Transverse colon (tissue), 4 donors: Measurements from ENCODE around the gene CPTP. TPM values are rescaled to one million over a fixed set of nuclear protein-coding genes. Genes with fewer than 3 reads are reported as not detected.

Experiments used
- DNase-seq: peaks from one replicate; pipeline ENCODE4 v3.0.0-alpha.2; 2019
- H3K27ac ChIP-seq, 4 donors: fragments of 200-600 bp; sonication (generic); 2 replicates each; pipeline ENCODE4 v1.5.1; 2016 to 2018; ENCODE audit warnings: inconsistent platforms in 4 of 4
- H3K27me3 ChIP-seq: fragments of 200-600 bp; sonication (generic); 2 replicates; pipeline ENCODE4 v1.5.1; 2017; ENCODE audit warnings: inconsistent platforms
- H3K36me3 ChIP-seq, 4 donors: fragments of 200-600 bp; sonication (generic); 2 replicates each; pipeline ENCODE4 v1.5.1; 2017 to 2019; ENCODE audit warnings: inconsistent platforms in 4 of 4
- H3K4me1 ChIP-seq, 4 donors: fragments of 200-600 bp; sonication (generic); 2 replicates each; pipeline ENCODE4 v1.5.1; 2017 to 2020; ENCODE audit warnings: inconsistent platforms in 4 of 4
- H3K4me3 ChIP-seq, 4 donors: fragments of 200-600 bp; sonication (generic); 1 replicate in 1 of 4; 2 replicates in 3 of 4; pipeline versions ENCODE4 v1.5.1 to v1.6.1; 2017 to 2019; ENCODE audit warnings: inconsistent platforms in 4 of 4
- H3K9me3 ChIP-seq, 2 donors: fragments of 200-600 bp; sonication (generic); 2 replicates each; pipeline ENCODE4 v1.5.1; 2017 to 2019; ENCODE audit warnings: inconsistent platforms in 2 of 2
- EP300 ChIP-seq: sonication (generic); formaldehyde crosslinking; IDR thresholded peaks from one replicate; pipeline ENCODE4 v1.6.1; 2017; ENCODE audit warnings: antibody characterized with exemption, low read depth
- POLR2A ChIP-seq: fragments of 450-650 bp; IDR thresholded peaks from one replicate; pipeline ENCODE4 v1.6.1; 2016; ENCODE audit warnings: antibody characterized with exemption, mild to moderate bottlenecking, moderate library complexity
- POLR2AphosphoS5 ChIP-seq, 3 donors: sonication (generic); formaldehyde crosslinking; IDR thresholded peaks; one replicate each; pipeline ENCODE4 v1.6.1; 2016; ENCODE audit warnings: antibody characterized with exemption in 3 of 3
- WGBS, 2 donors: methylation state at CpG; one replicate each; pipeline ENCODE4 v1.1.5; 2018; ENCODE audit warnings: low coverage in 1 of 2; 5-methylcytosine and 5-hydroxymethylcytosine counted together
- in situ Hi-C, 4 donors: fragments of 200-750 bp; cut with MboI; loops; one replicate each; pipeline versions ENCODE4 v1.15.0 to v1.15.1; 2017; ENCODE audit warnings: low sequenced_read_pairs in 3 of 4, low pct_ligation_motif_present in 1 of 4, low pct_unique_long_range_greater_than_20kb in 1 of 4
- intact Hi-C: fragments of 100-400 bp; cut with DNase I; formaldehyde crosslinking; loops from one replicate; pipeline ENCODE4 v1.15.1; 2023; ENCODE audit warnings: low total_unique reads
- total RNA-seq, 4 donors: library from RNA; depleted of rRNA; stranded (reverse); fragments of >200 nt; gene quantifications; one replicate each; pipeline ENCODE4 v1.1.0, GENCODE V29; 2016
- TF ChIP-seq, protein P1 (sequence below), 5 experiments: fragments of 200-600 bp in 3 of 5; fragments of 450-650 bp in 2 of 5; sonication (generic) in 3 of 5; IDR thresholded peaks; 1 replicate in 2 of 5; 2 replicates in 3 of 5; pipeline ENCODE4 v1.5.1; 2016 to 2017; ENCODE audit warnings: antibody characterized with exemption in 5 of 5, inconsistent platforms in 3 of 5, mild to moderate bottlenecking in 2 of 5, moderate library complexity in 1 of 5

Gene CPTP
- total RNA-seq, 4 donors from 2014 or later: 48.0 to 134 (median 77.7) TPM

DNA sequence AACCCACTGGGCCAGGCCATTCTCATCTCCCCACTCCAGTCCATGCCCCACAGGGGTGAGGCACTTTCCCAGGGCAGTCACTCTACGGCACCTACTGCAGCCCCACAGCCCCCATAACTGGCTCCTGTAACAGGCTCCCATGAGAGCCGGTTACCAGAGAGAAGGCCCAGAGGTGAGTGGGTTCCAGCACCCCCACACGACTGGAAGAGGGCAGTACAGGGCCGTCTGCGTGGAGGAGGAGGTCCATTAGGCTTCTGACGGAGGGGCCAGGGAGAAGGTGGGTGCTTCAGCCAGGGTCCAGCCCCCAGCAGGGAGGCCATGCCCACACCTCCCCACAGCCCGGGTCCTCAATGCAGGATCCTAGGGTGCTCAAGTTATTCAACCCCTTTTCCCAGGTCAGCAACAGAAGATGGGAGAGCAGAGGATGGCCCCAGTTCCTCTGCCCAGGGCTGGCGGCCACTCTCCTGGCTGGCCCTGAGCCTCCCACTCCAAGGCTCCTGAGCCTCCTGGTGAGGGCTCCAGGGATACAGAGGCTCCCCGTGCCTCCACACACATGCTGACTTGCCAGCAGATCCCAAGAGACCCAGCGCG is 18.4 kb upstream of the CPTP start:
- 27% methylated on average over 9 of the region's 11 CpGs; no CpG with 5 or more reads in 1 of the 2 donors for WGBS, 2 donors
- Histone ChIP-seq H3K4me1 (peaks cover 32 to 57% (median 50%) of the 10 kb centered on the region in 4 donors), H3K9me3 (no peaks in the 10 kb centered on the region), H3K4me3 (peak overlapping the region in 3 of 4 donors; percentile 19 to 95 (median 84)), H3K27me3 (no peaks in the 10 kb centered on the region), H3K27ac (peak overlapping the region; percentile 80 to 96 (median 86)), H3K36me3 (no peaks in the 10 kb centered on the region)
- in situ Hi-C loops: no loop called here
- no peak for DNase-seq
- TF ChIP-seq POLR2A (no peak), POLR2AphosphoS5 (IDR thresholded peaks at IDR 0.05) (no peak), EP300 (no peak)
- TF ChIP-seq, protein P1, sequence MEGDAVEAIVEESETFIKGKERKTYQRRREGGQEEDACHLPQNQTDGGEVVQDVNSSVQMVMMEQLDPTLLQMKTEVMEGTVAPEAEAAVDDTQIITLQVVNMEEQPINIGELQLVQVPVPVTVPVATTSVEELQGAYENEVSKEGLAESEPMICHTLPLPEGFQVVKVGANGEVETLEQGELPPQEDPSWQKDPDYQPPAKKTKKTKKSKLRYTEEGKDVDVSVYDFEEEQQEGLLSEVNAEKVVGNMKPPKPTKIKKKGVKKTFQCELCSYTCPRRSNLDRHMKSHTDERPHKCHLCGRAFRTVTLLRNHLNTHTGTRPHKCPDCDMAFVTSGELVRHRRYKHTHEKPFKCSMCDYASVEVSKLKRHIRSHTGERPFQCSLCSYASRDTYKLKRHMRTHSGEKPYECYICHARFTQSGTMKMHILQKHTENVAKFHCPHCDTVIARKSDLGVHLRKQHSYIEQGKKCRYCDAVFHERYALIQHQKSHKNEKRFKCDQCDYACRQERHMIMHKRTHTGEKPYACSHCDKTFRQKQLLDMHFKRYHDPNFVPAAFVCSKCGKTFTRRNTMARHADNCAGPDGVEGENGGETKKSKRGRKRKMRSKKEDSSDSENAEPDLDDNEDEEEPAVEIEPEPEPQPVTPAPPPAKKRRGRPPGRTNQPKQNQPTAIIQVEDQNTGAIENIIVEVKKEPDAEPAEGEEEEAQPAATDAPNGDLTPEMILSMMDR (IDR thresholded peaks at IDR 0.05): no peak
- intact Hi-C loops: no loop called here

DNA sequence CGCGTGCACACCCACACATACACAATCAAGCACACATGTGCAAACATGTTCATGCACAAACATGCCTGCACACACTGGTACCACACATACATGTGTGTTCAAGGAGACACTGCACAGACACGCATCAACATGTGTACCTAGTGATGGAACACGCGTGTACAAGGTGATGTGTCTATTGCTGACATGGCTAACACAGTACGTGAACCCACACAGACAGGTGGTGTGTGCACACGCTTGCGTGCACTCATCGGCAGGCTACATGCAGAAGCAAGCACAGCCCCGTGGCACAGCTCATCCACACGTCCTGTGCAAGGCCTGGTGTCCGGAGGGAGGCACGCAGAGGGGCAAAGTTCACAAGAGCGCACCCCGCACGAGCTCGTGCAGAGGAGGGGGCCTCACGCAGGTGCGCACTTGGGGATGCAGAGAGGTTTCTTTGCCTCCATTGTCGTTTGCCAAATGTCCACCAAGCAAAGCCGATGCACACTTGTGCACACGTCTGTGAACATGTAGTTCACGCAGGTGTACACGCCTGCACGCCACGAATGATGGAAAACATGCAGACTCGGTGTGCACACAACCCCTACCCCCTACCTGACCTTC is 17.8 kb upstream of the CPTP start:
- Histone ChIP-seq H3K36me3 (no peaks in the 10 kb centered on the region), H3K9me3 (no peaks in the 10 kb centered on the region), H3K27me3 (no peaks in the 10 kb centered on the region), H3K4me1 (peaks cover 32 to 57% (median 50%) of the 10 kb centered on the region in 4 donors), H3K4me3 (peak overlapping the region; percentile 67 to 95 (median 78)), H3K27ac (peak overlapping the region; percentile 92 to 97 (median 96))
- intact Hi-C loops: no loop called here
- 33% methylated on average over 27 of the region's 27 CpGs; no CpG with 5 or more reads in 1 of the 2 donors for WGBS, 2 donors
- in situ Hi-C loops: no loop called here
- DNase-seq: no peak
- no peak for TF ChIP-seq POLR2A
- TF ChIP-seq, protein P1 (IDR thresholded peaks at IDR 0.05): no peak
- no peak for TF ChIP-seq EP300
- TF ChIP-seq POLR2AphosphoS5 (IDR thresholded peaks at IDR 0.05): no peak

DNA sequence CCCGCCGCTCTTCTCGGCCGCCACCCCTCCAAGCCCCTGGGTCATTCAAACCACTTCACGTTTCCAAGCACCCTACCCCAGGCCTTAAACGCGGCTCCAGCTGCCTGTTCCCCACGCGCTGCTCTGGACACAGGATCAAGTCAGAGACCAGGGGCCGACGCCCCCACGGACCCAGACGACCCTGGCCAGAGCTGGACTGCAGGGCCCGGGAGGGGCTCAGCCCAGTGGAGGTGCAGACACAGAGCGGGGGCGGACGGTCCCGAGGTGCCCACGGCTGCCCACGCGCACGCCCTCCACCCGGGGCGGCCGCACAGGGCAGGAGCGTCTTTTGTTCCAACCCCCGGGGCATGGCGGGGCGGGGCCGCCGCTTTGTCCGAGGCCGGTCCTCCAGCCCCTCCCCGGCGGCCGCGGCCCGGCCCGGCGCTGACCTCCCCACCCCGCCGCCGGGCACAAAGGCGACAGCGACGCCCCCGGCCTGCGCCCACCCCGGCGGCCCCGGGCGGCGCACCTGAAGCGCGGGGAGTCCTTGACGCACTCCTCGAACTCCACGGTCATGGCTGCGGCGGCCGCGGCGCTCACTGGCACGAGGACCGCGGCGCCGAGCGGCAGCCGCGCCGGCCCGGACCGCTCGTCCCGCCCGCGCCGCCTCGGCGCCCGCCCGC is 17.2 kb upstream of the CPTP start:
- Histone ChIP-seq H3K27ac (peak overlapping the region; percentile 92 to 97 (median 96)), H3K4me1 (peaks cover 32 to 57% (median 50%) of the 10 kb centered on the region in 4 donors), H3K4me3 (peak overlapping the region; percentile 67 to 95 (median 78)), H3K9me3 (no peaks in the 10 kb centered on the region), H3K27me3 (no peaks in the 10 kb centered on the region), H3K36me3 (peaks cover 0 to 3% (median under 1%) of the 10 kb centered on the region in 4 donors)
- in situ Hi-C loops: no loop called here
- intact Hi-C loops: no loop called here
- WGBS, 2 donors: 4% methylated on average over 9 of the region's 83 CpGs; no CpG with 5 or more reads in 1 of the 2 donors
- peak; percentile 54 for DNase-seq
- TF ChIP-seq POLR2A: no peak
- TF ChIP-seq EP300: no peak
- TF ChIP-seq POLR2AphosphoS5 (IDR thresholded peaks at IDR 0.05): no peak
- TF ChIP-seq, protein P1 (IDR thresholded peaks at IDR 0.05): no peak
